Hematopoietic multipotent progenitor cell treated with erythropoietin and hydrocortisone succinate and interleukin-3 and kit ligand, for 15 days (in vitro differentiated cells): ENCODE results near the gene LRP8.

Experiments
- DNase-seq: peaks from one replicate; pipeline ENCODE4 v3.0.0-alpha.2; 2015; ENCODE audit warnings: low spot score

LRP8 gene

DNA sequence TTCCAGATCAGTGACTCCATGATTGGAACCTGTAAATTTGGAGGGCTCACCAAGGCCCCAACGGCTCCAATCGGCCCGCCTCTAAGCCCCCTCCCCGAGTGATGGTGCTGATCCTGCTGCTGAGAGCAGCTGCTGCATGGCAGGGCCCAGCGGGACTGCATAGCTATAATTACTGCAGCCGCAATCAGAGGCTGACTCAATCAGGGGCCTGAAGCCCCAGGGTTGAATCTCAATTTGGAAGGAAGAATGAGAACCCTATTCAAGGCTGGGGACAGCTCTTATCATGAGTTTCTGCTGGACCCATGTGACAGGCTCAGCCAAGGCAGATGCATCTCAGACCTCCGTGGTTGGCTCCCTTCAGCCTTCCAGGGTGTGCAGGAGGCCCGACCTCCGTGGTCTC lies 46.7 kb downstream of the LRP8 start:
- DNase-seq, result no peak

DNA sequence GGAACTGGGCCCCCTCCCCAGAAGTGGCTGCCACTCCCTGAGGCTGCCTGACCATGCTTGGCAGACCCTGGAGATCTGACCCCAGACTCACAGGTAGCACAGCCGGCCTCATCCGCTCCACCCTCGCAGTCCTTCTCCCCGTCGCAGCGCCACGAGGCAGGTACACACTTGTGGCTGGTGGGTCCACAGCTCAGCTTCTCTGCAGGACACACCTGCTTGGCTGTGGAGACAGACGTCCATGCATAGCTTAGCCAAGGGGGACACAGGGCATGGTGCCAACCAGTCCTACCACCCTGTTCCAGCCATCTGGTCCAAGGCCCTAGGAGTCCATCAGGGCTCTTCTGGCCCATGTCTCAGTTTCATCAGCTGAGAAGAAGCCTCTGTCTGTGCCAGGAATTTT lies 47.4 kb downstream of the LRP8 start:
- no peak for DNase-seq

DNA sequence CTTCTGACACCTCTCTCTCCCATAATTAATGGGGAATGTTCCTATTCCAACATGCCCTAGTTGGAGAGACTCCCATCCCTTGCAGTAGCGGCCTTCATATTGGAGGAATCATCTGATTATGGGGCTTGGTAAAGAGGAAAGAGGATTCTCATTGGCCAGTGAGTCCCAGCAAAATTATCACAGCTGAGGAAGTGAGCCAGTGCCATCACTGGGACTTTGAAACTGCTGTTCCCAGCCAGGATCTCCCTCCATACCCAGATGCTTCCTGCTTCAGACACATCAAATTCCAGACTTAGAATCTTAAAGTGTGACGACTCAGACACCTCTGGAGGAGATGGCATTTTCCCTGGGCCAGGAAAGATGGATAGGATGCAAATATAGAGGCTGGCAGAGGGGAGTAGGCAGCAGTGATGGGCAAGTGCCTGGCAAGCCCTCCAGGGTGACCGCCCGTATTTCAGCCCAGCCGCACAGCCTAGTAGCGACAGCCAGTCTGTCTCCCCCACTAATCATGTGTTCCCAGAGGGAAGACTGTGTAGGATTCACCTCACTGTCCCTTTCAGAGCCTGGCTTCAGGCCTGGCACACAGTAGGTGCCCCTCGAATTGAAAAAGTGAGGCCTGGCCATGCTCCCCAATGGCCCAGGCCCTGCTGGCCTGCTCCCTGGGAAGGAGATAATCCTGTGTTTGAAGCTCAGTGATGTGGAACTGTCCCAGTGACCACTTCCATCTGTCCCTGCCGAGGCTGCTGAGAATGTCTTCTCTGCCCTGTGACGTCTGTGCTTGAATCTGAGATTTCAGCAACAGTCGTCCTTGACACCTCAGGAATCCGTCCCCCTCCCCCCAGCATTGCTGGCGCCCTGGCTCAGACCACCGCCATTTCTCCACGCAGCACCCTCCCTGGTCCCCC lies 48.3 kb downstream of the LRP8 start:
- DNase-seq, result no peak

DNA sequence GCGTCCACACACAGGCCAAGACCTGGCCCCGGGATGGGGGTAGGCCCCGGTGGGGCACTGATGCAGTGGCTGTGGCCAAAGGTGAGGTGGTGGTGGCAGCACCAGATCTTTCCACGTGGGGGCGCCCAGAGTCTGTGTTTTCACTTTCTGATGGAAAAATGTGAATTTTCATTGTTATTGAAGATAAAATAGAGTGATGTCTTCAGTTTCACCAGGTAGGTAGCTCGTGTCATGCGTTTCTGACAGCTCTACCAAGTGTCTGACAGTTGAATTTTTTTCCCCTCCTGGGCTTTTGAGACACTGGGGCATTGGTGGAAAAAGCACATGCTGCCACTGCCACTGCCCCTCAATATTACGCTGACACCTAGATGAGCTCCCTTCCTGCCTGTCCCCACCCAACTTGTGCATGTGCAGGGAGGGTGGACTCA lies 49.6 kb downstream of the LRP8 start:
- peak; percentile 58 for DNase-seq

DNA sequence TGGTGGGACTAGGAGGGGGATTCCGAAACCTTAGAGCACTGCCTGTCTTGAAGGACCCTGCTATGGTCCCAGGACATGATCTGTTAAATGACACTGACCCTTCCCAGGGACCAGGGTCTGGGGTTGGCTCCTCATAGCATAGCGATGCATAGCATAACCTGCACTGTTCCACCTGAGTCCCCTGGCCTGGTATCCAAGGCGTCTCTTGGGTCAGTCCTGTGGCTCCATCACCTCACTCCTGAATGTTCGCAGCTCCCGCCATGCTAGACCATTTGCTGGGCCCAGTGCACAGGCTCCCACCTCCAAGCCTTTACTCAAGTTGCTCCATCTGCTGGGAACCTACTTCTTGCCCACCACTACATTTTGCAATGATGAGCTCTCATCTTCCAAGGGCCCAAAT lies 50.5 kb downstream of the LRP8 start:
- DNase-seq, result no peak

DNA sequence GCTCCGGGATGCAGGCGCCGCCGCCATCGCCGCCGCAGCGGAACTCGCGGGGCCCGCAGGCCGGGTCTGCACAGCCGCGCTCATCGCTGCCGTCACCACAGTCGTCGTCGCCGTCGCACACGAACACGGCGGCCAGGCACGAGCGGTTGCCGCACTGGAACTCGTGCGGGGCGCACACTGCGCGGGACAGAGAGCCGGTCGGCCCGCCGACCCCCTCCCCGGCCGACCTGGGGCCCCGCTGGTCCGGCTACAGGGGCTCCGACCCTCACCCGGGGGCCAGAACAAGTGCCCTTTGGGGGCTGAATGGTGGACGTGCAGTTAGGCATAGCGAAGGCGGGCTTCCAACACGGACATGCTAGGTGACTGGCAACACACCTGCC lies 51.0 kb downstream of the LRP8 start:
- DNase-seq, result no peak

DNA sequence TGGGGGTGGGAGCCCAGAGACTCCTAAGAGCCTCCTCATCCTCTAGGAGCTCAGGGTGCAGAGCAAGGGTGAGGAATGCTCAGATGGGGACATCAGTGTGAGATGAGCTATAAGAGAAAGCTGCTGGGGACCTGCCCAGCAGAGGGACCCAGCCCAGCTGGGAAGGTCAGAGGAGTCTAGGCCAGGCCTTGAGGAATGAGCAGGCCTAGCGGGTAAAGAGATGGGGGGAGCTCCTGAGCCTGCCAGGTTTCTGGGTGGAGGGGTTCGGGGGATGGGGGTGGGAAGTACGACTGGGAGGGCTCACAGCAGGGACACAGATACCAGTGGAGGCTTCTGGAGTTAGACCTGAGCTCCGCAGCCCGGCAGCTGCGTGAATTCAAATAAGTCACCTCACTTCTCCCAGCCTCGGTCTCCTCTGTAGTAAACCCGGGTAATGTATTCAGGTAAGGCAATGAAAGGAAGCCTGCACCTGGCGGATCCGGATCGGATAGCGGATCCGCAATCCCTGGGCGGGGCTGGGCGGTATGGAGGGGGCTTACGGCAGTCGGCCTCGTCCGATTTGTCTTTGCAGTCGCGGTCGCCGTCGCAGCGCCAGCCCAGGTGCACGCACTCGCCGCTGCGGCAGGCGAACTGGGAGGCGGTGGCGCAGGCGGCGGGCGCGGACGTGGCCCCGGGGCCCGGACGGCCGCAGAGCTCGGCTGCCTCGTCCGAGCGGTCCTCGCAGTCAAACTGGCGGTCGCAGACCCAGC lies 51.5 kb downstream of the LRP8 start:
- DNase-seq, result no peak

DNA sequence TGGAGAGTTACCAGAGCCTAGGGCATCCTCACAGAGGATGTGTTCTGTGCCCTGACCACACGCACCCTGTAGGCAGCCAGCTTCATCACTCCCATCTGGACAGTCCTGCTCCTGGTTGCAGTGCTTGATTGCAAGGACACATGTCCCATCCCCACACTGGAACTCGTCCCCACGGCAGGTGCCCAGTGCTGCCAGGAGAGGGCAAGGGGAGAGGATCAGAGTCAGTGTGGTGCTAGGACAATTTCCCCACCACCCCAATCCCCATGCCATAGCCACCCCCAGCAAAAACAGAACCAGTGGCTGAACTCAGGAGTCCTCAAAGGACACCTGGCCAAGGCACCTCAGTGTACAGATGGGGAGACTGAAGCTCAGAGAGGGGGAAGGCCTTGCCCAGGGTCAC lies 52.3 kb downstream of the LRP8 start:
- no peak for DNase-seq

DNA sequence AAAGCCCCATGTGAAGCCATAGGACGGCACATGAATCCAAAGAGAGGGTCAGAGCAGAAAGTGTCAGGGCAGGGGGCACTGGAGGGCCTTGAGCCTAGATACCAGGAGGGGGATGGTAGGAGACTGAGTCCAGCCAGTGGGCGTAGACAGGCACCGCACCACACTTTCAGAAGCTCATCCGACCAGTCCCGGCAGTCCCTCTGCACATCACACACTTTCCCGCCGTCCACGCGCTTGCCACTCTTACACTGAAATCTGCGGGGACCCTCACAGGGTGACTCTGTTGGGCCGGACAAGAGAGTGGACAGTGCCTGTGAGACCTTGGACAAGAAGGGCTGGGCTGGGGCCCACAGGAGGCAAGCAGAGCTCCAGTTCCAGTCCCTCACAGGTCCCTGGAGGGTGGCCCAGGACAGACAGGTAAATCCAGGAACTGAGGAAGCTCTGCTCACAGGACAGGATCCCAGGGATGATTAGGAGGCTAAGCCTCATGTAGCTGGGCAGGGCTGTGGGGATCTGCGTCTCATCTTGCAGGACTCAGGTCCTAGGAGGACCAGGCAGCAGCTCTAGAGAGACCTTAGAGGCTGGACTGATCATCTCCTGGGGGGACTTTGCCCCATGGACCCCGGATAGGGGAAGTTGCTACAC lies 53.2 kb downstream of the LRP8 start:
- DNase-seq, result no peak

DNA sequence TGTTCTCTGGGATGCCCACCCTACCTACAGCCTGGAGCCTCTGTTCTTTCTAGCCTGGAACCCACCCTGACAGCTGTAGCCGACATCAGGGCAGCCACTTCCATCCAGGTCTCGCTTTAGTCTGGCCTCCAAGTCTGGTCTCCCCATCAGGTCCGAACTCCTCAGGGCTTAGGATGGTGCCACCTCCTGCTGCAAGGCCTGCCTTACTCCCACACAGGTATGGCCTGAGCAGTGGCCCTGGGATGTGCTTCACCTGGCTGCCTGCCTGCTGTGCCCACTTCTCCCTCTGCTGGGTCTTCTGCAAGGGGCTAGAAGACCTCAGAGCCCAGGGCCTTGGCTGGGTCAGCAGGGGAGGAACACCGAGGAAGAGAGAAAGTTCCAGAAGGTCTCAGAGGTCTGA lies 53.8 kb downstream of the LRP8 start:
- DNase-seq, result no peak

DNA sequence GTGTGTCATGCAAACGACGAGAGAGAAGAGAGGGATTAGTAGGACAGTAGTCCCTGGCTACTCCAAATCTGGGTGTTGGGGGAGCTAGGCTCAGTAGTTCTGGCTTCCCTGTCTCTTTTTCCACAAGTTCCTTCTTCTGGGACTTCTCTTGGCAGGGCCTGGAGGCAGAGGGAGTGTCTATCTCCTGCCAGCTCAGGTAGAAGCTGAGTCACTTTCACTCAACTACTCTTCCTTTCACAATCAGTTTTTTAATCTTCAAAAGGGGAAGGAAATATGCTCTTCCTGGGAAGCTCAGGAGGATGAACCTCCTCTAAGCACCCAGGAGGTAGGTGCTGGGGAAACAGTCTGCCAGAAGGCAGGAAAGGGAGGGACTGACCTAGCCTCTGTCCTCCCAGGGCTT lies 54.3 kb downstream of the LRP8 start:
- DNase-seq, result no peak

DNA sequence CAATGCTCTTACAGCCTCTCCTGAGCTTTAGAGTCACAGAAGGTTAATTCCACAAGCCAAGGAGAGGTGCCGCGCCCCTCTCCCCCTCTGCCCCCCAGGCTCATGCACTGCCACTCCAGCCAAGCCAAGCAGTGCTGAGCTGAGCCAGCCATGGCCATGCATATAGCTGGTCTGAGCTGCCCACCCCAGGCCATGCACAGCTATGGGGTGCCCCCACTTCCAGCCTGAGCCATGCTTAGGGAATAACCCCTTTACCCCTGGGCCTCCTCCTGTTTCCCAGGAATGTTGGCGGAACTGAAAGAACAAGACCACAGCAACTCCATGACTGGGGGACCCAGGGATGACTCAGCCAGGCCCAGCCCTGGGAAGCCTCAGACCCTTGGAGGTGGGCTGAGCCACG lies 55.5 kb downstream of the LRP8 start:
- DNase-seq, result no peak

DNA sequence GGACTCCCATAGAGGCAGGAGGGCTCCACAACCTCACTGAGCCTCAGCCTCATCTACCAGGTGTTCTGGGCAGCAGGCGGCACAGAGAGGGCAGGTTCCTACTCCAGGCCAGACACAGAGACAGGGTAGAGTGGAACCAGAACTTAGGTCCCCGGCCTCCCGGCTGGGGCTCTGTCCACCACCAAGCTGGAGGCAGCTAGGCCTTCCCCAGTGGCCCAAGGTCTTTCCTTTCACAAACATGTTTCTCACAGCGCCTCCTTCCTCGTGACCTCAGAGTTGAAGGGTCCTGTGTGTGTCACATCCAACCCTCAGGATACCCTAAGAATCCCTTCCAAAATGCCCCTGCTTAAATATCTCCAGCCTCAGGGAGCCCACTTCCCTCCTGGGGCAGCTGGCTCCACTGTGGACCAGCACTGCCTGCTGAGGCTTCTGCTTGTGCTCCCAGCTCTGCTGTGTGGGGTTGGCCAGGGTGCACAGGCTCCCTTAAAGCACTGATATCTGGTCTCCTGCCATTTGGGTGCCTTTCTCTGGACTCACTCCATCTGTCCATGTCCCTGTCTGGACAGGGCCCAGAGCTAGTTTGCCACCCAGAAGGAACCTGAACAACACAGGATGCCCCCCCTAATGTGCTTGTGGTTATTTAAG lies 56.3 kb downstream of the LRP8 start:
- no peak for DNase-seq

DNA sequence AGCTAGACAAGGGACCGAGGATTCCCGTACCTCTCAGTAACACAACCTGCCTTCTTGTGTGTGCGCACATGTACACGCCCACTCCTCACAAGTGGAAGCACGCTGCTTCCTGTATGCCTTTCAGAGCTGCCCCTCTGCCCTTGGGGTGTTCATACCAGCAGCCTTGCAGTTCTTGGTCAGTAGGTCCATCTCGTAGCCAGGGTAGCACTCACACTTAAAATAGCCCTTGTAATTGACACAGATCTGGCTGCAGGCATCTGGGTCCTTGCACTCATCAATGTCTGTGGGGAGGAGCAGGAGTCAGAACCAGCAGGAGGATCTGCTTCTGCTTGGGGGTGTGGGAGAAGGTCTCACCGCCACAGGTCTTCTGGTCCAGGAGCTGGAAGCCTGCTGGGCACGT lies 57.0 kb downstream of the LRP8 start:
- no peak for DNase-seq

DNA sequence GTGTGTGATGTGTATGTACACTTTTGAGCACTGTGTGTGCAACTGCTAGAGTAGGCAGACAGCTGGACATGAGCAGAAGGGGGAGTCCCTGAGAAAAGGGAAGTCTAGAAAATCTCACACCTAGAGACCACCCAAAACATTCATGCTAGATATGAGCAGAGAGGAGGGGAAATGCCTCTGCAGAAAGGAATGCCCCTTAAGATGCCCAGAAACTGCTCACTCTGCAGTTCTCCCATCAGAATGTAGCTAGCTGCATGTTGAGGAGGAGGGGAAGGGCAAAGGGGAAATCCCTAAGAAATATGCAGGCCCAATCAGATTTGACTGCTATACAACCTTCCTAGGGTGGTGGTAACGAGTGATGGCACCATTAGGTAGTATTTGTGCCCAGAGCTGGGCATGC lies 57.8 kb downstream of the LRP8 start:
- DNase-seq, result no peak

DNA sequence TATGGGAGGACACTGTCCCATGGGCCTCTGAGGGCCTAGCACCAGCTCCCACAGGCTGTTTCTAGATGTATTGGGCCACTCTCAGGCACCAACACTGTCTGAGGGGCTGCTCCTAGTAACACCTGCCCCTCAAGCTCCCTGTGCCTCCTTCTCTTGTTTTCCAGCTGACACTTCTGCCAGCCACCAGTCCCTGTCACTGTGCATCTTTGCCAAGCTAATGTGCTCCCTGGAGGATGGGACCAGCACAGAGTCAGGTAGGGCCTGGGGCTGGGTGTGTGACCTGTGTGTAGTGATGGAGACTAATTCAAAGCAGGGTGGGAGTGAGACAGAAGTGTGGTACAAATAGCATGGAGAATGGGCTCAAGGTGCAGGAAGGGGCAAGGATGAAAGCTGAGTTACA lies 60.1 kb downstream of the LRP8 start:
- DNase-seq, result no peak

DNA sequence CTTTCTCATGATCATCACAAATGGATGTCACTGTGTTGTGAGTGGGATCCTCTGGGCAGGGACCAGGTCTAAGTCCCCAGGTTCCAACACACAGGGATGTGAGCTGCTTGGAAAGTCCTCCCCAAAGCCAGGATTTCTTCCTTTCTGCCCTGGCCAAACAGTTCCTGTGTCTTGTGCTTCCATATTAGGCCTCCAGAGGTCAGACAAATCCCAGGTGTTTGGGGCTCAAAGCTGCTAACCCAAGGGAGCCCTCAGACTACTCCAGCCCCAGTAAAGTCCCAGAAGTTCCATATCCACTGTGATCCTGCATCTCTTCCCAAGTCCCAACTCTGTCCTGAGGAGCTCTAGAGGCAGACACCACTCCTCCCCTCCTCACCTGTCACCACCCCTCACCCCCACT lies 61.8 kb downstream of the LRP8 start:
- DNase-seq, result no peak

DNA sequence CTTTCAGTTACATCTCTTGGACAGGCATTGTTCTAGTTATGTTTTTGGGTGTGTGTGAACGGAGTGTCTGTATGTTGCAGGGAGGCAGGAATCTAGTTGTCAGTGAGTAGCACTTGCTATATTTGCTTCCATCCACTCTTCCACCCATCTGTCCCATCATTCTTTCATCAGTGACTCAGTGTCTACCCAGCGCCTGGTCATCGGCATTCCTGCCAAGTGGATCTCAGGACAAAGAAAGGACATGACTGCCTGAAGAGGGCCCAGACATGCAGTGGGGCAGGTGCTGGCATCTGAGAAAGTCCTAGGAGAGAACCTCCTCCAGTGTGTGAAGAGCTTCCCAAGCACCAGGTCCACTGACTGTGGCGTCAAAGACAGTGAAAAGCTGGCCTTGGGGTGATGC lies 62.3 kb downstream of the LRP8 start:
- DNase-seq, result no peak

DNA sequence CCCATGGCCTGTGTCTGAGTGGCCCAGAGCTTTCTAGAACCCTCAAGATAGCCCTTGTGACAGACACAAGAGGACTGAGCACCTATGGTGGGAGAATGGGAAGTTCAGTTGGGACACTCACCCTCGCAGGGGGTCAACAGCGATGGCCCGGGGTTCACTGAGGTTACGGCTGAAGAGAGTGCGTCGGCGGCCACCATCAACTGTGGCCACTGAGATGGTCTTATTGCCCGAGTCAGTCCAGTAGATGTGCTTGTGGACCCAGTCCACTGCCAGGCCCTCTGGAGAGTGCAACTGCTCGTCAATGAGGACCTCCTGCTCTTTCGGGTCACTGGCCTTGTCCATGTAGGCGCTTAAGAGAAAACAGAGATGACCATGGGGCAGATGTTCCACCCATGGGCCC lies 63.8 kb downstream of the LRP8 start:
- no peak for DNase-seq

DNA sequence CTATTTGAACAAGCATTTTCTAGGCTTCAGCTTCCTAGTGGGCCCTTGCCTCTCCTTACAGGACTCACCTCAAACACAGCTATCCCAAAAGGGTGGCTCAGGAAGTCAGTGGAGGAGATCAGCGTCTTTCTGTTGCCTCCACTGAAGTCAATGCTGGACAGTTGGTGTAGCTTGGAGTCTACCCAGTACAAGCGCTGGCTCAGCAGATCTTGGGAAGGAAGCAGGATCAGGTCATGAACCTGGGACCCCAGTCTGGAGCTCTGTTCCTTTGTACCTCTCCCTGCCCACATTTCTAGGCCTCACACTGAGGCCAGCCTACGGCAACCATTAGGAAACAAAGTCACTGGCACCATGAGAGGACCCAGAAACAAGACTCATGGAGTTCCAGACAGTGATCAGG lies 65.9 kb downstream of the LRP8 start:
- DNase-seq, result no peak

DNA sequence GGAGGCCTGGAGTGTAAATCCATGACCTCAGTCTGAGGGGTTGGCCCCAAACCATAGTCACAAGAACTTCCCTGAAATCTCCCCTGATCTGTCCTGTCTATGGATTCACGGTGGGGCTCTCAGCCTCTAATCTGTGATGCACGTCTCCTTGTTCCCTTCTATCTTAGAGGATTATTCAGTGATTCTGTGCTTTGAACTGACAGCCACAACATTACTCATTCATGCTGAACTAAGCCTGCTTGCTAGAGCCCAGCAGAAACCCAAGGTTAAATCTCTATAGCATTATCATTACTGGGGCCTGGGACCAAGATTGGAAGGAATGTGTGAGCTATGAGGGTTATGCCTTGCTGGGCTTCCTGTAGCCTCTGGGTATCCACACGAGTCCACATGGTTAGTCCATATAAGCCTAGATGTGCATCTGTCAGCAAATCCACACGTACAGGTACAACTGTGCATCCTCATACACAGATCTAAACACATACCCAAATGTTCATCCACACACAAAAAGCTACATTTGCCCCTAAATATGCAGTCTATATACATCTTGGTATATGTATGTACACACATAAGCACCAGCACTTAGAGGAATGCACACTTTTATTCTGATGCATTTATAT lies 67.1 kb downstream of the LRP8 start:
- DNase-seq, result no peak

DNA sequence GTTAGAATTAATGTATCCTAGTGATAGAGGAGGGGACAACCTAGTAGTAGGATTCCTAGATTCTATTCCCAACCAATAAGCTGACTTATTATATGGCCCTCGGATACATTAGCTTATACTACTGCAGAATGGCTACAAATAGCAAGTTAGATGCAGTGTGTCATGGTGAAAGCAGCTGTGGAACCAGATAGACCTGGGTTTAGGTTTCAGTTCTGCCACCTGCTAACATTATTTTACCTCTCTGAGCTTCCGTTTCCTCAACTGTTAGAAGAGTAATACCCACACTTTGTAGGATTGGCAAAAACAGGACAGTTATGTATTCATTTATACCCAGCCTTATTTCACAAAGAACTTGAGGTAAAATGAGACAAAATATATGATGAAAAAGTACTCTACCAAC lies 67.9 kb downstream of the LRP8 start:
- DNase-seq, result no peak
